Sigmoid colon (tissue), 7 donors: ENCODE measurements around the gene GPR39. TPM values are rescaled to one million over a fixed set of nuclear protein-coding genes. Genes with fewer than 3 reads are reported as not detected.
A peak's percentile ranks its signal among the peaks of the same experiment; 100 is the strongest.

Experiments
- DNase-seq: peaks from one replicate; pipeline ENCODE4 v3.0.0-alpha.2; 2019
- H3K27ac ChIP-seq, 4 donors: fragments of 200-600 bp; sonication (generic); one replicate each; pipeline ENCODE4 v1.5.1; 2016 to 2019; ENCODE audit warnings: mild to moderate bottlenecking in 1 of 4
- H3K27me3 ChIP-seq, 3 donors: fragments of 200-600 bp; sonication (generic); one replicate each; pipeline ENCODE4 v1.5.1; 2019; ENCODE audit warnings: mild to moderate bottlenecking in 1 of 3
- H3K36me3 ChIP-seq, 4 donors: fragments of 200-600 bp; sonication (generic); one replicate each; pipeline ENCODE4 v1.5.1; 2016 to 2019
- H3K4me1 ChIP-seq, 4 donors: fragments of 200-600 bp; sonication (generic); one replicate each; pipeline ENCODE4 v1.5.1; 2017 to 2019
- H3K4me3 ChIP-seq, 4 donors: fragments of 200-600 bp; sonication (generic); one replicate each; pipeline ENCODE4 v1.5.1; 2017 to 2019; ENCODE audit warnings: mild to moderate bottlenecking in 2 of 4, moderate library complexity in 1 of 4
- H3K9me3 ChIP-seq, 4 donors: fragments of 200-600 bp in 3 of 4; sonication (generic) in 3 of 4; one replicate each; pipeline versions ENCODE4 v1.5.1 to v1.6.1; 2013 to 2019
- CTCF ChIP-seq, 4 experiments: fragments of 450-650 bp in 3 of 4; fragments of 200-600 bp in 1 of 4; IDR thresholded peaks; one replicate each; pipeline ENCODE4 v1.5.1; 2016 to 2019; ENCODE audit warnings: antibody characterized with exemption in 4 of 4, mild to moderate bottlenecking in 3 of 4, moderate library complexity in 2 of 4
- EP300 ChIP-seq, 4 donors: sonication (generic); formaldehyde crosslinking; IDR thresholded peaks; one replicate each; pipeline ENCODE4 v1.6.1; 2017; ENCODE audit warnings: antibody characterized with exemption in 4 of 4
- POLR2A ChIP-seq, 2 donors: fragments of 450-650 bp; IDR thresholded peaks; one replicate each; pipeline ENCODE4 v1.6.1; 2016; ENCODE audit warnings: antibody characterized with exemption in 2 of 2, mild to moderate bottlenecking in 2 of 2, moderate library complexity in 2 of 2
- POLR2AphosphoS5 ChIP-seq, 4 donors: sonication (generic); formaldehyde crosslinking; IDR thresholded peaks; one replicate each; pipeline ENCODE4 v1.6.1; 2017; ENCODE audit warnings: antibody characterized with exemption in 4 of 4
- WGBS, 2 donors: extraction: QIAGEN DNeasy Blood & Tissue Kit; methylation state at CpG; one replicate each; pipeline ENCODE4 v1.1.7; 2013; 5-methylcytosine and 5-hydroxymethylcytosine counted together
- intact Hi-C: fragments of 100-400 bp; cut with DNase I; formaldehyde crosslinking; loops from one replicate; pipeline ENCODE4 v1.15.1; 2023
- polyA plus RNA-seq, 3 donors: library from polyadenylated mRNA; stranded (reverse); fragments of 200-250 nt; gene quantifications; one replicate each; pipeline ENCODE4 v1.2.3, GENCODE V29; 2013
- total RNA-seq, 4 donors: library from RNA; depleted of rRNA; stranded (reverse); fragments of >200 nt; gene quantifications; one replicate each; pipeline ENCODE4 v1.1.0, GENCODE V29; 2016
- donor health status: healthy with polysubstance abuse.
- donor health status: Bipolar disorder and iron deficiency.
- donor health status: healthy.

Gene GPR39
- total and polyA plus RNA-seq, 7 donors = 0.28 to 7.7 (median 1.6) TPM; not detected in 1

GRCh38 chr2:132665401-132666140, 249.0 kb downstream of the GPR39 start:
- 66 to 84% methylated on average over 4 of the region's 4 CpGs for WGBS, 2 donors
- no peaks in the 10 kb centered on the region for H3K36me3 ChIP-seq
- no peak for TF ChIP-seq CTCF (IDR thresholded peaks at IDR 0.05)
- TF ChIP-seq EP300 (IDR thresholded peaks at IDR 0.05) = no peak
- no peak for TF ChIP-seq POLR2A (IDR thresholded peaks at IDR 0.05)
- no peak for TF ChIP-seq POLR2AphosphoS5 (IDR thresholded peaks at IDR 0.05)
- no peak overlapping the region for H3K4me3 ChIP-seq
- H3K27ac ChIP-seq = no peak overlapping the region
- intact Hi-C loops = no loop called here
- H3K4me1 ChIP-seq = peaks cover 0 to 26% (median 21%) of the 10 kb centered on the region in 4 donors
- no peaks in the 10 kb centered on the region for H3K9me3 ChIP-seq
- DNase-seq = no peak
- H3K27me3 ChIP-seq = peaks cover 16 to 33% (median 25%) of the 10 kb centered on the region in 3 donors

- peaks cover 0 to 38% (median 29%) of the 10 kb centered on the region in 4 donors for H3K4me1 ChIP-seq
- TF ChIP-seq POLR2AphosphoS5 (IDR thresholded peaks at IDR 0.05) = no peak
- TF ChIP-seq POLR2A (IDR thresholded peaks at IDR 0.05) = no peak
- no peak for TF ChIP-seq EP300 (IDR thresholded peaks at IDR 0.05)
- TF ChIP-seq CTCF (IDR thresholded peaks at IDR 0.05) = no peak
- 47 to 76% methylated on average over 1 of the region's 1 CpG for WGBS, 2 donors
- peaks cover 20 to 52% (median 31%) of the 10 kb centered on the region in 3 donors for H3K27me3 ChIP-seq
- no peaks in the 10 kb centered on the region for H3K36me3 ChIP-seq
- H3K4me3 ChIP-seq = no peak overlapping the region
- intact Hi-C loops = no loop called here
- no peak overlapping the region for H3K27ac ChIP-seq
- no peaks in the 10 kb centered on the region for H3K9me3 ChIP-seq
- DNase-seq = no peak
Measured at GRCh38 chr2:132667706-132668105, 251.1 kb downstream of the GPR39 start.

GRCh38 chr2:132668189-132668823, 251.7 kb downstream of the GPR39 start:
- Histone ChIP-seq H3K27me3 (peaks cover 20 to 52% (median 31%) of the 10 kb centered on the region in 3 donors), H3K27ac (no peak overlapping the region), H3K4me3 (peak overlapping the region in 2 of 4 donors; percentile 50 to 53), H3K36me3 (no peaks in the 10 kb centered on the region), H3K4me1 (peaks cover 0 to 38% (median 29%) of the 10 kb centered on the region in 4 donors), H3K9me3 (no peaks in the 10 kb centered on the region)
- TF ChIP-seq EP300 (IDR thresholded peaks at IDR 0.05) (no peak), POLR2A (IDR thresholded peaks at IDR 0.05) (no peak), CTCF (IDR thresholded peaks at IDR 0.05) (no peak), POLR2AphosphoS5 (IDR thresholded peaks at IDR 0.05) (no peak)
- intact Hi-C loops = no loop called here
- DNase-seq = no peak
- 6 to 9% methylated on average over 25 of the region's 25 CpGs for WGBS, 2 donors

- 2 to 3% methylated on average over 80 of the region's 80 CpGs for WGBS, 2 donors
- Histone ChIP-seq H3K4me1 (peaks cover 0 to 38% (median 29%) of the 10 kb centered on the region in 4 donors), H3K27ac (no peak overlapping the region), H3K4me3 (peak overlapping the region; percentile 19 to 53 (median 44)), H3K9me3 (no peaks in the 10 kb centered on the region), H3K36me3 (no peaks in the 10 kb centered on the region), H3K27me3 (peaks cover 20 to 52% (median 31%) of the 10 kb centered on the region in 3 donors)
- intact Hi-C loops = no loop called here
- no peak for DNase-seq
- TF ChIP-seq POLR2A (IDR thresholded peaks at IDR 0.05) (no peak), EP300 (IDR thresholded peaks at IDR 0.05) (no peak), CTCF (IDR thresholded peaks at IDR 0.05) (no peak), POLR2AphosphoS5 (IDR thresholded peaks at IDR 0.05) (no peak)
Measured at GRCh38 chr2:132668987-132669907, 252.6 kb downstream of the GPR39 start.
